ENCODE results near the gene SLC30A4. TPM values are rescaled to one million over a fixed set of nuclear protein-coding genes. Genes with fewer than 3 reads are reported as not detected.

The SLC30A4 gene
- total RNA-seq, 1 donor: 16.0 TPM

GRCh38 chr15:45471151-45471550, 51.4 kb downstream of the SLC30A4 start:
- TF ChIP-seq CTCF (IDR thresholded peaks at IDR 0.05; ENCODE audit: insufficient read depth, low read depth, low read length): no peak
- no peak overlapping the region for H3K4me3 ChIP-seq (ENCODE audit: low read depth, low read length)
- no peak for DNase-seq (ENCODE audit: low read depth)

GRCh38 chr15:45469441-45469840, 53.1 kb downstream of the SLC30A4 start:
- no peak for TF ChIP-seq CTCF (IDR thresholded peaks at IDR 0.05; ENCODE audit: insufficient read depth, low read depth, low read length)

GRCh38 chr15:45469027-45469426, 53.5 kb downstream of the SLC30A4 start:
- H3K4me3 ChIP-seq (ENCODE audit: low read depth, low read length): no peak overlapping the region
- TF ChIP-seq CTCF (IDR thresholded peaks at IDR 0.05; ENCODE audit: insufficient read depth, low read depth, low read length): no peak
- DNase-seq (ENCODE audit: low read depth): no peak

More at GRCh38 chr15:45469441-45469840, 53.1 kb downstream of the SLC30A4 start:
- H3K4me3 ChIP-seq (ENCODE audit: low read depth, low read length): no peak overlapping the region
- DNase-seq (ENCODE audit: low read depth): no peak

- DNase-seq (ENCODE audit: low read depth): no peak
- no peak overlapping the region for H3K4me3 ChIP-seq (ENCODE audit: low read depth, low read length)
- no peak for TF ChIP-seq CTCF (IDR thresholded peaks at IDR 0.05; ENCODE audit: insufficient read depth, low read depth, low read length)
These were observed 54.3 kb downstream of the SLC30A4 start for GRCh38 chr15:45468294-45468693.

- TF ChIP-seq CTCF (IDR thresholded peaks at IDR 0.05; ENCODE audit: insufficient read depth, low read depth, low read length): peak; percentile 89
- peak overlapping the region; percentile 62 for H3K4me3 ChIP-seq (ENCODE audit: low read depth, low read length)
- DNase-seq (ENCODE audit: low read depth): peak; percentile 60
These were observed 63.7 kb downstream of the SLC30A4 start for GRCh38 chr15:45458746-45459403.

GRCh38 chr15:45457641-45458539, 64.7 kb downstream of the SLC30A4 start:
- peak; percentile 61 for TF ChIP-seq CTCF (IDR thresholded peaks at IDR 0.05; ENCODE audit: insufficient read depth, low read depth, low read length)
- DNase-seq (ENCODE audit: low read depth): peak; percentile 82
- H3K4me3 ChIP-seq (ENCODE audit: low read depth, low read length): peak overlapping the region; percentile 62
